ENCODE results near the gene SLC8B1.
"Not testable (repeated sequence)": the region's sequence is repeated elsewhere in the genome, so short reads cannot be mapped to it uniquely, and the experiment has no call there.

The SLC8B1 gene

GRCh38 chr12:113358381-113359132, 23.6 kb upstream of the SLC8B1 start, which contains the start of gene PLBD2:
PLBD2 (plus strand) TSS chr12:113358587; CDS start chr12:113358601, 14 bp downstream.
- in situ Hi-C loops (cut with MboI; ENCODE audit: low sequenced_read_pairs): no loop called here

DNA sequence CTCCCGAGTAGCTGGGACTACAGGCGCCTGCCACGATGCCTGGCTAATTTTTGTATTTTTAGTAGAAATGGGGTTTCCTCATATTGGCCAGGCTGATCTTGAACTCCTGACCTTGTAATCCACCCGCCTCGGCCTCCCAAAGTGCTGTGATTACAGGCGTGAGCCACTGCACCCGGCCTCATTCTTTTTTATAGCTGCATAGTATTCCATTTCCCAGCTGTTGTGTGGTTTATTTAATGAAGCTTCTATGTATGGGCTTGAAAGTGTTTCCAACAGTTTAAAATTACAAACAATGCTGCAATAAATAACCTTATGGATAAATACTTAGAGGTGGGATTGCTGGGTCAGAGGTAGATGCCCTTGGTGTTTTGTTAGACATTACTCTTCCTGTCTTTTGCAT, 19.3 kb upstream of the SLC8B1 start:
- in situ Hi-C loops (cut with MboI; ENCODE audit: low sequenced_read_pairs): not testable (repeated sequence)

DNA sequence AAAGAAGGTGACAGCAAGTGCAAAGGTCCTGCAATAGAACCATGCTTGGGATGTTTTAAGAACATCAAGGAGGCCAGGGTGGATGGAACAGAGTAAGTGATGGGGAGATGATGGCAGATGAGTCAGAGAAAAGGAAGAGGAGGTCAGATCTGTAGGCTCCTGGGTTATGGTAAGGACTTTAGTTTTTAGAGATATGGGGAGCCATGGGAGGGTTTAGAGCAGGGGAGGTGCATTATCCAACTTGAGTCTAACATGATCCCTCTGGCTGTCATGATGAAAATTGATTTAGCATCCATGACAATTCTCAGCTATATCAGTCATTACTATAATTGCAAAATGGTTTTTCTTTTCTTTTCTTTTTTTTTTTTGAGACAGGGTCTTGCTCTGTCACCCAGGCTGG, 16.2 kb upstream of the SLC8B1 start:
- in situ Hi-C loops (cut with MboI; ENCODE audit: low sequenced_read_pairs): no loop called here

DNA sequence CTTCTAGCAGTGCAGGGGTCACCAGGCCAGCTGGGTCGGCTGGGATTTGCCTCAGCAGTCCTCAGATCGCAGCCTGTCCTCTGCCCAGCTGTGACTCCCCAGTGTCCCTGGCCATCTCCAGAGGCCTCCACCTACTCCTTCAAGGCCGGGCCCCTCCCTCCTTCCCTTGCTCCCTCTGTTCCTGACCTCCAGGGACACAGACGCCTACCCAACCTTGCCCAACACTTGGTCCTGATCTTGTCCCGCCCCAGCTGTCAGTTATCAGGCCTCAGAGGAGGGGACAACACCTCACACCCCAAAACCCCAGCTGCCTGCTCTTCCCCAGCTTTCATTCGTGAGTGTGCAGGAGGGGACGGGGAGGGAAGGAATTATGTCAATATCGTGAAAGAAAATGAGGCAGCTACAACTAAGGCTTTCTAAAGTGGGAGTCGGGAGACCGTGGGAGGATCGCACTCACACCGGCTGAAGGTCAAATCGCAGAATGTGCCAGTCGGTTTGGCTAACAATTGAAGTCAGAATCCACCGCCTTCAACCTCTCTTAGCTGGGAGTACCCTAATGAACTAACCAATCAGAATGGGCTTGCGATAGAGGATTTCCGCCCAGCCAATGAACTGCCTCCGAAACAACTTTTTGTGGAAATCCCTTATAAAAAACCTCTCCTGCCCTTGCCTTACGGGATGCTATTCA, 14.1 kb upstream of the SLC8B1 start:
- in situ Hi-C loops (cut with MboI; ENCODE audit: low sequenced_read_pairs): no loop called here

- in situ Hi-C loops (cut with MboI; ENCODE audit: low sequenced_read_pairs): no loop called here
Observed at GRCh38 chr12:113347892-113348291, 13.0 kb upstream of the SLC8B1 start.

DNA sequence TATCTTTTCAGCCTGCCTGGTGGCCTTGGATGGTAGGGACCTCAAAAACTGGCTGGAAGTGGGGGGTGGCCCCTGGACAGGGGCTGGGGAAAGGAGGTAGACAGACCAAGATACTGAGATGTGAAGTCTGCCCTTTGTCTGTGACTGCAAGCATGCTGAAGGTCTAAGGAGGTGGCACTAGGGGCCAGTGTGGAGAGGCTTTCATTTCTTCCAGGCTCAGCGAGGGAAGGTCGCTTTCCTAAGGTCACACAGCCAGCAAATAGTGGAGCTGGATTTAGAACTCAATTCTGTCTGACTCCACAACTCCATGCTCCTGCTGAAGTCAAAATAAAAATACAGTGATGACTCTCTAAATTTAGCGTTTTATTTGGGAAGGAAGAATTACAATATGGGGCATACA, 12.2 kb upstream of the SLC8B1 start:
- in situ Hi-C loops (cut with MboI; ENCODE audit: low sequenced_read_pairs): no loop called here

DNA sequence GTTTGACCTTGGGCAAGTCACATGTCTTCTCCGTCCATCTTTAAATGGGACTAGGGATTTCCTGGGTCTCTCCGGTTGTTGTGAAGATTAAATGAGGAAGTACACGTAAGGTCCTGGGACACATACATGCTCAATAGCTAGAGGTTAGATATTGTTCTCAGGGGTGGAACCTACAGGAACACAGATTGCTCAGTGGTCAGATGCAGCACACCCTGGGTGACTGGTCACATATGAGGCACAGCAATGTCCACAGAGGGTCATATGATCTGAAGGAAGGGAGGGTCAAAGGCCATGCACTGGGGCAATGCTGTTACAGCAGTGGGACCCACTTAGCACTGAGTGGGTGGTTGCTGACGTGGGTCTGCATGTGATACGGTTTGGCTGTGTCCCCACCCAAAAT, 11.4 kb upstream of the SLC8B1 start:
- in situ Hi-C loops (cut with MboI; ENCODE audit: low sequenced_read_pairs): no loop called here

GRCh38 chr12:113345318-113345717, 10.4 kb upstream of the SLC8B1 start:
- in situ Hi-C loops (cut with MboI; ENCODE audit: low sequenced_read_pairs): no loop called here

DNA sequence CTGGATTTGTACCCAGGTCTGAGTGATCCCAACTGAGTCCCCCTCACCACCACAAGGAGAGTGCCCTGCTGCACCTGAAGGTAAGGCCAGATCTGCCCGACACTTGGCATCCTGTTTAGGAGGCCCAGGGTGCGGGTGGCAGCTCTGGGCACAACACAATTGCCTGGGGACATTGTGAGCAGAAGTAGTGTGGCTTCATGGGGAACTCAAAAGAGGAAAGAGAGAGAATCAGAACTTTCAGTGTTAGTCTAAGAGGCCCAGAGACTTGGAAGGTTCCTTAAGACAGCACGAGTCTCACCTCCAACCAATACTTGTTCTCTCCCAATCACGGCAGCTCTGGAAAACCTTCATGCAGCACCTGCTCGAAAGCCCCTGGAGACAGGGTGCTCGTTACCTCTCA, 6.6 kb upstream of the SLC8B1 start:
- in situ Hi-C loops (cut with MboI; ENCODE audit: low sequenced_read_pairs): no loop called here

DNA sequence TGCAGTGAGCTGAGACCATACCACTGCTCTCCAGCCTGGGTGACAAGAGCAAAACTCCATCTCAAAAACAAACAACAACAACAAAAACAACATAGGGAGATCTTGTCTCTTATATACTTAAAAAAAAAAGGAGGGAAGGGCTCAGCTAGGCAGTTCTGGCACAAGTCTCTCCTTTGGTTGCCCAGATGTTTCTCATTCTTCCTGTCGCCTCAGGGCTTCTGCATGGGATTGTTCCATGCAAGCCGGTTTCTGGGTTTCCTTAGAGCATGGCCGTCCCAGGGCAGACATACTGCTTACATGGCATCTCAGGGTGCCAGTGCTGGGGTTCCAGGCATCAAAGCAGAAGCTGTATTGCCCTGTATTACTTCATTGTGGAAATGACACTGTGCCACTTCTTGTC, 5.2 kb upstream of the SLC8B1 start:
- in situ Hi-C loops (cut with MboI; ENCODE audit: low sequenced_read_pairs): no loop called here

GRCh38 chr12:113339540-113339939, 4.6 kb upstream of the SLC8B1 start:
- in situ Hi-C loops (cut with MboI; ENCODE audit: low sequenced_read_pairs): no loop called here

DNA sequence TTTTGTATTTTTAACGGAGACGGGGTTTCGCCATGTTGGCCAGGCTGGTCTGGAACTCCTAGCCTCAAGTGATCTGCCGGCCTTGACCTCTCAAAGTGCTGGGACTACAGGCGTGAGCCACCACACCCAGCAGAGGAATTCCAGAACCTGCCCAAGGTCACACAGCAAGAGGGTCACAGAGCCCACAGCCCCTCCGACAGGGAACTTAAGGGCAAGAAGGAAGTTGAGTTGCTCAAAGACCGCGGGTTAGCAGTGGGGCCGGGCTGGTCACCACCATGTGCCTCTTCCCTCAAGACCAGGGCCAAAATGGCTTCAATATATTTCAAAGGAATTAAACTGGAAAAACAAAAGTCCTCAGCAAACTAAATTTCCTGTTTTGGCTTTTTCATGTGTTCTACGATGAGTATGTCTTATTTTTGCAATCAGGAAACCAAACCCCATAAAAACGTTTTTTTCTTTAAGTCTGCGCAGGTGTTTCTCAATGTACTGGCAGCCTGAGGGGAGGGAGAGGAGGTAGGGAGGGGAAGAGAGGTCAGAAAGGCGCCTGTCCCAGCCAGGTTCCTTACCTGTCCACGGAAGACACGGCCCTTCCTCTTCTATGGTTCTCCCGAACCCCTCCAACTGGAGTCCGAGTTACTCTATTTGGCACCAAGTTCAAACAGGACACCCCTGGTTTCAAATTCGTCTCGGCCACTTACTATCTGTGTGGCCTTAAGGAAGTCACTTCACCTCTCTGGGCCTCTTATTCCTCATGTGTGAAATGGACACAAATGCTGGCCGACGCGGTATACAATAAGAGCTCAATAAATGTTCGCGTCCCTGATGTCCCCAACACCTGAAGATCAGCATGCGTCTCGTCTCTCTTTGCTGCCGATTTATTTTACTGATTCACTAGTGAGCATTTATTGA, 778 bp downstream of the SLC8B1 start:
- in situ Hi-C loops (cut with MboI; ENCODE audit: low sequenced_read_pairs): no loop called here

DNA sequence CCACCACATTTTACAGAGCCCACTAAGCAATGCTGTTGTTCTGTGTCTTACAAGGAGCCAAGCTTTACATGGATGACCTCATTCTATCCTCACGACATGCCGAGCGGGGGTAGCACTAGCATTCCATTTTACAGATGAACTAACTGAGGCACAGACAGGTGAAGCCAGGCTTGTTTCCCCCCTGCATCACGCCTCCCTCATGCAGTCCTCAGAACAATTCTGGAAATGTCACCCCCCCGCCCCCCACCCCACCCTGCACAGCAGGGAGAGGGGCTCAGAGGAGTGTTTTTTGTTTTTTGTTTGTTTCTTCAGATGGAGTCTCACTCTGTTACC, 1.5 kb downstream of the SLC8B1 start:
- in situ Hi-C loops (cut with MboI; ENCODE audit: low sequenced_read_pairs): no loop called here

- in situ Hi-C loops (cut with MboI; ENCODE audit: low sequenced_read_pairs): no loop called here
Observed at GRCh38 chr12:113332688-113333417, 2.1 kb downstream of the SLC8B1 start.

DNA sequence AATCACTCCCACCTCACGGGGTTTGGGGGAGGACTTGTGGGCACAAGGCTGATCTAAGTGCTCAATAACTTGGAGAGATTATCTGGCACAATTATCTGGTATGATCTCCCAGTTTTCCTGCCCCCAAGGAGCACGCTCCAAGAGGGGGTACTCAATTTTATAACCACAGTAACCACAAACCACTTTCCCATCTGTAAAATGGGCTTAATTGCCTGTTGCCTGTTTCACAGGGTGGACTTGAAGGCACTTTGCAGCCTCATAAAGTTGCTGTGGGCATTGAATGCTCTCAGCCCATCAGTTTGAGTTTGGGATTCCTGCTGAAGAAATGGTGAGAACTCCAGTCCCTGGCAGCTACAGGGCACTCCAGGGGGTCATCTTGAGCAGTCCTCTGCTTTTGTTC, 4.4 kb downstream of the SLC8B1 start:
- in situ Hi-C loops (cut with MboI; ENCODE audit: low sequenced_read_pairs): no loop called here

DNA sequence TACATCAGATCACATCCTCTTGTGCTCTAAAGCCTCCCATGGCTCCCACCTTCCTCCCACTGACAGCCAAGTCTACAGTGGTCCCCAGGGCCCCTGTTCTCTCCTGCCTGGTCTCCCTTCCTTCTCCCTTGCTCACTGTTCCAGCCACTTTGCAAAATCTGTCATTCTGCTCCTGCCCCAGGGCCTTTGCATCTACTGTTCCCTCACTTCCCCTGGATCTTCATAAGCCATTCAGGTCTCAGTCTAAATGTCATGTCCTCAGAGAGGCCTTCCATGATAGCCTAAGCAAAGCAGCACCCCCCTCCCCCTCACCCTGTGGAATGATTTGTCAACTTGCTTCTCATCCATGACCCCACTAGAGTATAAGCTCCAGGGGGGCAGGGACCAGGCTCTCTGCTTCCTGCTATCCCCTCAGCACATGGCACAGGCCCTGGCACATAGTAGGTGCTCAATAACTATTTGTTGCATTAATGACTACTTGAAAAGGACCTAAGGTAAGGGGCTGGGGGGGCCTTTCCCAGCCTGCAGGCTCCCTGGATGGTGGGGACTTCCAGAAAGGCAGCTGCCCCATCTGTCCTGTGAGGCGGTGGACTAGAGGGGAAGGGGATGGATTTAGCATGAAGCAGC, 5.0 kb downstream of the SLC8B1 start:
- in situ Hi-C loops (cut with MboI; ENCODE audit: low sequenced_read_pairs): no loop called here

DNA sequence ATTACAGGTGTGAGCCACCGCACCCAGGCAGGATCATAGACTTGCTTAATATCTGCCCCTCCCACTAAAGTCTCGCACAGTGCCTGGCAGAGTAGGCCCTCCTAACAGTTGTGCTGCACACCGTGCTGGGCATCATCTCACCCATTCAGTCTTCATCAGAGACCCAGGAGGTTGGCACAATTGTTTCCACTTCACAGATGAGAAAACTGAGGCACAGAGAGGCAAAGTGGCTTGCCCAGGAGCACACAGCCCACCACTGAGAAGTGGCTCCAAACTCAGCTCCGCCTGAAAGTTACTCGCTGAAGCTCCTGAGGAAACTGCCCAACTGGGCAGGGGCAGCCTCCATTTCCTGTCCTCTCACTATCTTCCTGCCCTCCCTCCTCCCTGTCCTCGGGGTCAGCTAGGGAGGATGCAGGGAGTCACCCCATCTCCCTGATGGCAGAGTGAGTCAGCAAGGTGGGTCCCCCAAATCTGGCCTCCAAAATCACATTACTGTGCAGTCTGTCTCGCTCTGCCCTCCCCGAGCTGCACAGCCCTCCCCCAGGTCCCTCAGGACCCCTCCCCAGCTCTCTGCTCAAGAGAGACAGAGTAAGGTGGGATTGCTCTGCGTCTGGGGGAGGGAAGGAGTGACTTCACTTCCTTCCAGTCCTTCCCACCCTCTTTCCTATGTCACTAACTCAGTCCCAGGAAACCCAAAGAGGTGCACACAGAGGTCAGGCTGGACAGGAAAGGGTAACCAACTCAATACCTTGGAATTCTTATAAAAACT, 5.7 kb downstream of the SLC8B1 start:
- in situ Hi-C loops (cut with MboI; ENCODE audit: low sequenced_read_pairs): no loop called here

GRCh38 chr12:113328368-113328889, 6.5 kb downstream of the SLC8B1 start:
- in situ Hi-C loops (cut with MboI; ENCODE audit: low sequenced_read_pairs): no loop called here

GRCh38 chr12:113326775-113327395, 8.0 kb downstream of the SLC8B1 start:
- in situ Hi-C loops (cut with MboI; ENCODE audit: low sequenced_read_pairs): no loop called here

Data from HL-60/S4 treated with phorbol 12-myristate 13-acetate at 8.2 ng/mL for 4 days and 3 days (cell line).